IMR-90 (cell line): Measurements from ENCODE around the gene GALNT12. TPM values are rescaled to one million over a fixed set of nuclear protein-coding genes. Genes with fewer than 3 reads are reported as not detected.

Experiments used
- ATAC-seq: fragments of 200-7000 bp; cut with Tn5 transposase; 2 replicates; pipeline ENCODE4 v1.9.1; 2020; ENCODE audit warnings: low read depth, mild to moderate bottlenecking, moderate library complexity
- BruUV-seq: library from RNA; stranded (reverse); fragments of 400-500 nt; replicated peaks from 2 replicates; lab custom pipeline; 2021; lab: Mats Ljungman, UMichigan
- CTCF ChIA-PET: fragments of 300-600 bp; formaldehyde crosslinking; extraction: SDS; loops from one replicate; lab custom pipeline; 2021; ENCODE audit warnings: antibody characterized with exemption; lab: Yijun Ruan, JAX
- POLR2A ChIA-PET: fragments of 300-600 bp; sonication (Branson Sonifier 250); formaldehyde crosslinking; loops from one replicate; lab custom pipeline; 2022; ENCODE audit warnings: antibody characterized with exemption; ENCODE audit not compliant: unreplicated experiment; lab: Charles Lee
- DNase-seq: peaks from one replicate; pipeline ENCODE4 v3.0.0; 2013
- H2AFZ ChIP-seq: replicated peaks from 2 replicates; pipeline ENCODE3; 2013; ENCODE audit warnings: low read length, mild to moderate bottlenecking; ENCODE audit not compliant: poor library complexity
- H2AK5ac ChIP-seq: 2 replicates; pipeline ENCODE4 v1.6.1; 2013; ENCODE audit warnings: low read depth, low read length, inconsistent platforms
- H2AK9ac ChIP-seq: replicated peaks from 2 replicates; pipeline ENCODE3; 2013; ENCODE audit warnings: mild to moderate bottlenecking, low read depth, low read length, moderate library complexity; ENCODE audit not compliant: poor library complexity
- H2BK120ac ChIP-seq: 2 replicates; pipeline ENCODE4 v1.6.1; 2013; ENCODE audit warnings: low read depth, low read length, inconsistent platforms
- H2BK15ac ChIP-seq: 3 replicates; pipeline ENCODE4 v1.6.1; 2013; ENCODE audit warnings: low read depth, low read length, inconsistent platforms
- H2BK20ac ChIP-seq: 2 replicates; pipeline ENCODE4 v1.6.1; 2013; ENCODE audit warnings: low read depth, mild to moderate bottlenecking, inconsistent platforms, low read length, moderate library complexity
- H2BK5ac ChIP-seq: 2 replicates; pipeline ENCODE4 v1.6.1; 2013; ENCODE audit warnings: mild to moderate bottlenecking, low read depth, low read length, inconsistent platforms; ENCODE audit not compliant: poor library complexity, severe bottlenecking
- H3K14ac ChIP-seq: replicated peaks from 2 replicates; pipeline ENCODE4 v1.6.1; 2013; ENCODE audit warnings: low read depth, low read length, inconsistent platforms
- H3K18ac ChIP-seq: 2 replicates; pipeline ENCODE4 v1.6.1; 2013; ENCODE audit warnings: low read depth, low read length, control low read depth
- H3K23ac ChIP-seq: 2 replicates; pipeline ENCODE4 v1.6.1; 2013; ENCODE audit warnings: low read depth, low read length, inconsistent platforms
- H3K27ac ChIP-seq: 2 replicates; pipeline ENCODE4 v1.5.1; 2013; ENCODE audit warnings: mild to moderate bottlenecking, control low read depth, low read length; ENCODE audit not compliant: insufficient read depth
- H3K27me3 ChIP-seq: 2 replicates; pipeline ENCODE4 v1.6.1; 2013; ENCODE audit warnings: low read length; ENCODE audit not compliant: control insufficient read depth, insufficient read depth
- H3K36me3 ChIP-seq: 2 replicates; pipeline ENCODE4 v1.6.1; 2013; ENCODE audit warnings: low read length, mixed read lengths; ENCODE audit not compliant: control insufficient read depth, insufficient read depth
- H3K4ac ChIP-seq: 2 replicates; pipeline ENCODE4 v1.6.1; 2013; ENCODE audit warnings: low read depth, low read length, inconsistent platforms
- H3K4me1 ChIP-seq: 2 replicates; pipeline ENCODE4 v1.6.1; 2013; ENCODE audit warnings: low read length, mixed read lengths; ENCODE audit not compliant: control insufficient read depth, insufficient read depth
- H3K4me2 ChIP-seq: 2 replicates; pipeline ENCODE4 v1.6.1; 2013; ENCODE audit warnings: low read depth, mild to moderate bottlenecking, control low read depth, low read length, moderate library complexity
- H3K4me3 ChIP-seq: 2 replicates; pipeline ENCODE4 v1.5.1; 2013; ENCODE audit warnings: low read depth, mild to moderate bottlenecking, control low read depth, low read length, moderate library complexity; ENCODE audit not compliant: insufficient read depth
- H3K56ac ChIP-seq: 2 replicates; pipeline ENCODE4 v1.6.1; 2013; ENCODE audit warnings: low read length, inconsistent platforms; ENCODE audit not compliant: insufficient read depth; ENCODE audit errors: extremely low read depth
- H3K79me1 ChIP-seq, 2 experiments: 2 replicates each; pipeline ENCODE4 v1.6.1; 2013; ENCODE audit warnings: low read length in 2 of 2, inconsistent platforms in 1 of 2, low read depth in 1 of 2
- H3K9ac ChIP-seq: 2 replicates; pipeline ENCODE4 v1.6.1; 2013; ENCODE audit warnings: low read depth, low read length, control low read depth
- H3K9me1 ChIP-seq: 2 replicates; pipeline ENCODE4 v1.6.1; 2013; ENCODE audit warnings: low read length, inconsistent platforms; ENCODE audit not compliant: insufficient read depth
- H3K9me3 ChIP-seq: 2 replicates; pipeline ENCODE4 v1.6.1; 2013; ENCODE audit warnings: low read length; ENCODE audit not compliant: control insufficient read depth, insufficient read depth
- H4K20me1 ChIP-seq: 2 replicates; pipeline ENCODE4 v1.6.1; 2013; ENCODE audit warnings: low read length, inconsistent platforms; ENCODE audit not compliant: insufficient read depth
- H4K5ac ChIP-seq: 2 replicates; pipeline ENCODE4 v1.6.1; 2013; ENCODE audit warnings: mild to moderate bottlenecking, low read depth, low read length, control low read depth
- H4K8ac ChIP-seq, 2 experiments: 2 replicates each; pipeline ENCODE4 v1.6.1; 2013; ENCODE audit warnings: low read depth in 2 of 2, low read length in 2 of 2, control low read depth in 1 of 2, inconsistent platforms in 1 of 2
- H4K91ac ChIP-seq: 2 replicates; pipeline ENCODE4 v1.6.1; 2013; ENCODE audit warnings: low read depth, low read length, inconsistent platforms; ENCODE audit not compliant: insufficient read depth
- BHLHE40 ChIP-seq: fragments of 150-350 bp; IDR thresholded peaks from 2 replicates; pipeline ENCODE4 v1.6.1; 2016; ENCODE audit warnings: mild to moderate bottlenecking, low read depth, low read length
- CEBPB ChIP-seq: IDR thresholded peaks from 2 replicates; pipeline ENCODE4 v1.6.1; 2012; ENCODE audit warnings: low read depth, low read length, improper control_type of control experiment
- CHD1 ChIP-seq: IDR thresholded peaks from 2 replicates; pipeline ENCODE4 v1.6.1; 2012; ENCODE audit warnings: low read depth, low read length, improper control_type of control experiment
- ELK1 ChIP-seq: fragments of 150-350 bp; IDR thresholded peaks from 2 replicates; pipeline ENCODE4 v1.6.1; 2016; ENCODE audit warnings: low read depth, mild to moderate bottlenecking, low read length, moderate library complexity, borderline replicate concordance
- MAFK ChIP-seq: IDR thresholded peaks from 2 replicates; pipeline ENCODE4 v1.6.1; 2012; ENCODE audit warnings: low read depth, low read length, improper control_type of control experiment
- MXI1 ChIP-seq: IDR thresholded peaks from 2 replicates; pipeline ENCODE4 v1.6.1; 2012; ENCODE audit warnings: low read depth, mild to moderate bottlenecking, low read length, moderate library complexity, borderline replicate concordance
- NFE2L2 ChIP-seq: fragments of 150-350 bp; IDR thresholded peaks from 2 replicates; pipeline ENCODE4 v1.6.1; 2016; ENCODE audit warnings: low read depth, mild to moderate bottlenecking, low read length
- POLR2A ChIP-seq: IDR thresholded peaks from 2 replicates; pipeline ENCODE4 v1.6.1; 2012; ENCODE audit warnings: mild to moderate bottlenecking, low read depth, low read length
- RAD21 ChIP-seq: IDR thresholded peaks from 2 replicates; pipeline ENCODE4 v1.6.1; 2012; ENCODE audit warnings: low read length, improper control_type of control experiment
- RCOR1 ChIP-seq: IDR thresholded peaks from 2 replicates; pipeline ENCODE4 v1.6.1; 2012; ENCODE audit warnings: mild to moderate bottlenecking, low read length, improper control_type of control experiment; ENCODE audit not compliant: insufficient replicate concordance
- RFX5 ChIP-seq: IDR thresholded peaks from 2 replicates; pipeline ENCODE4 v1.8.0; 2012; ENCODE audit warnings: low read depth, mild to moderate bottlenecking, low read length, moderate library complexity
- SMC3 ChIP-seq: fragments of 150-350 bp; IDR thresholded peaks from 2 replicates; pipeline ENCODE4 v1.6.1; 2016; ENCODE audit warnings: low read depth, mild to moderate bottlenecking, antibody characterized with exemption, low read length, moderate library complexity
- WGBS, 2 experiments: methylation state at CpG; one replicate each; pipeline versions ENCODE4 v1.1.5 to v1.1.7; 2013; ENCODE audit warnings: missing lambda C conversion rate in 2 of 2; ENCODE audit not compliant: insufficient read length in 1 of 2; ENCODE audit errors: extremely low coverage in 2 of 2; 5-methylcytosine and 5-hydroxymethylcytosine counted together
- dilution Hi-C: fragments of 300-500 bp; cut with HindIII; formaldehyde crosslinking; loops from one replicate; pipeline ENCODE4 v1.14.3; 2018; ENCODE audit warnings: low sequenced_read_pairs; ENCODE audit not compliant: unreplicated experiment
- in situ Hi-C: fragments of 300-500 bp; cut with MboI; formaldehyde crosslinking; loops from 3 replicates; pipeline ENCODE4 v1.14.3; 2019; ENCODE audit warnings: low sequenced_read_pairs, inconsistent platforms, mixed read lengths
- intact Hi-C: fragments of 100-400 bp; cut with micrococcal nuclease; formaldehyde crosslinking; loops from 2 replicates; pipeline ENCODE4 v1.10.0; 2022
- polyA plus RNA-seq, 3 experiments: library from polyadenylated mRNA; depleted of rRNA; stranded (reverse); fragments of >200 nt; gene quantifications; 2 replicates each; pipeline ENCODE4 v1.2.3, GENCODE V29; 2012; ENCODE audit warnings: low replicate concordance in 1 of 3
- total RNA-seq: library from RNA; depleted of rRNA; stranded (reverse); fragments of >200 nt; gene quantifications from 2 replicates; pipeline ENCODE4 v1.2.3, GENCODE V29; 2012
- TF ChIP-seq, protein P1 (sequence below): fragments of 150-350 bp; IDR thresholded peaks from 2 replicates; pipeline ENCODE4 v1.6.1; 2017; ENCODE audit warnings: mild to moderate bottlenecking, antibody characterized with exemption, low read length, low read depth
- TF ChIP-seq, protein P2 (sequence below): conservative IDR thresholded peaks from 2 replicates; pipeline ENCODE4 v1.5.1; 2012; ENCODE audit warnings: mild to moderate bottlenecking, low read depth, low read length, improper control_type of control experiment

Gene GALNT12
- total and polyA plus RNA-seq, 2 of the 4 experiments (the other 2 are of a cell fraction), result 2.3 to 2.5 TPM

DNA sequence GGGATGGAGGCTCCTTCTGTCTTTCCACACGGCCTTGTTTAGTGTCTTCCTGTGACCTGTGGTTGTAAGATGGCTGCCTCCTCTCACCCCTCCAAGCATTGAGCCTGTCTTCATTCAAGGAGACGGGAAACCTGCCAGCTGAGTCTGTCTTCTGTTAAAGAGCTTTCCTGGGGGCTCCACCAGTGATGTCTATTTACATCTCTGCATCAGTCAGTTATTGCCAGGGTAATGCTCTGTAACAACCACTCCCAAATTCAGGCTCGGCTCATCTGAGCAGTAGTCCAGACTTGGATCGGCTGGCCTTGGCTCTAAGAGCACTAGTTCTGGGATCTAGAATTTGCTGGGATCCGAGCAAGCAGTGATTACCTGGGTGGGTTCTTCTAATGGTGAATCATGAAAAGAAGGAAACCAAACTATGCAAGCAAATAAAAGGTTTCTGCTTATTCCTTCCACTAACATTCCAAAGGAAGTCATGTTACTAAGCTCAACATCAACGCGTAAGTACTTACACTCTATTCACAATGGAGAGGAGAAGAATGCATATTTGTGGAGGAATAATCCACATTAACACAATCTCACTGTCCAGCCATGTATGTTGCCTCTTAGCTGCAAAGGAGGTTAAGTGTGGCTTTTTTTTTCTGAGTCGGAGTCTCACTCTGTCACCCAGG lies 61.7 kb downstream of the GALNT12 start:
- Histone ChIP-seq H2AK5ac (peak overlapping the region; percentile 94; the same call in 1 of the 2 replicates), H4K91ac (peak overlapping the region; percentile 63), H3K36me3 (no peaks in the 10 kb centered on the region), H3K56ac (no peak overlapping the region), H2BK15ac (peak overlapping the region; percentile 87; the same call in 2 of the 3 replicates), H2BK20ac (peak overlapping the region; percentile 91), H2BK5ac (no peak overlapping the region), H3K4me3 (no peak overlapping the region), H3K23ac (peak overlapping the region; percentile 17; the same call in 1 of the 2 replicates), H3K4me2 (no peak overlapping the region), H3K18ac (no peak overlapping the region), H3K9me1 (peaks cover 13% of the 10 kb centered on the region), H3K79me1 (no peaks in the 10 kb centered on the region), H3K4me1 (peaks cover 15% of the 10 kb centered on the region), H3K14ac (0 out of 2 replicates have a peak overlapping the region, but pooled peaks have one; percentile 9), H4K20me1 (no peaks in the 10 kb centered on the region), H2AK9ac (no peak overlapping the region), H3K9me3 (peaks cover 3% of the 10 kb centered on the region), H2BK120ac (peak overlapping the region; percentile 82), H4K8ac (peak overlapping the region in 1 of 2 experiments; percentile 42; a peak in 1 of 4 replicates), H3K27ac (no peak overlapping the region), H3K4ac (peak overlapping the region; percentile 92), H3K9ac (no peak overlapping the region), H4K5ac (no peak overlapping the region; the same call in 1 of the 2 replicates), H2AFZ (no peak overlapping the region), H3K27me3 (no peaks in the 10 kb centered on the region)
- ChIA-PET CTCF (interaction anchor here (0.7 to 1.0 kb wide), 3 partner anchors 39 to 150 kb away, joined by 3 to 4 read pairs (median 3); no protein-coding TSS in a partner anchor), POLR2A (no interaction called here)
- dilution Hi-C loops, result no loop called here
- intact Hi-C loops, result no loop called here
- in situ Hi-C loops, result loop anchor here (25.0 kb wide), 1 partner anchor 968 kb away; no protein-coding TSS in a partner anchor
- no peak for DNase-seq
- ATAC-seq, result no peak
- WGBS, 2 experiments, result 80% methylated on average over 1 of the region's 8 CpGs; no CpG with 5 or more reads in 1 of the 2 experiments
- no TSS peak for BruUV-seq
- TF ChIP-seq RFX5 (no peak), RCOR1 (no peak), CHD1 (no peak), CEBPB (no peak), NFE2L2 (no peak), SMC3 (no peak), RAD21 (no peak), MXI1 (no peak), BHLHE40 (no peak), ELK1 (no peak), MAFK (no peak), POLR2A (no peak)
- TF ChIP-seq, protein P1, sequence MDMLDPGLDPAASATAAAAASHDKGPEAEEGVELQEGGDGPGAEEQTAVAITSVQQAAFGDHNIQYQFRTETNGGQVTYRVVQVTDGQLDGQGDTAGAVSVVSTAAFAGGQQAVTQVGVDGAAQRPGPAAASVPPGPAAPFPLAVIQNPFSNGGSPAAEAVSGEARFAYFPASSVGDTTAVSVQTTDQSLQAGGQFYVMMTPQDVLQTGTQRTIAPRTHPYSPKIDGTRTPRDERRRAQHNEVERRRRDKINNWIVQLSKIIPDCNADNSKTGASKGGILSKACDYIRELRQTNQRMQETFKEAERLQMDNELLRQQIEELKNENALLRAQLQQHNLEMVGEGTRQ, result no peak
- TF ChIP-seq, protein P2, sequence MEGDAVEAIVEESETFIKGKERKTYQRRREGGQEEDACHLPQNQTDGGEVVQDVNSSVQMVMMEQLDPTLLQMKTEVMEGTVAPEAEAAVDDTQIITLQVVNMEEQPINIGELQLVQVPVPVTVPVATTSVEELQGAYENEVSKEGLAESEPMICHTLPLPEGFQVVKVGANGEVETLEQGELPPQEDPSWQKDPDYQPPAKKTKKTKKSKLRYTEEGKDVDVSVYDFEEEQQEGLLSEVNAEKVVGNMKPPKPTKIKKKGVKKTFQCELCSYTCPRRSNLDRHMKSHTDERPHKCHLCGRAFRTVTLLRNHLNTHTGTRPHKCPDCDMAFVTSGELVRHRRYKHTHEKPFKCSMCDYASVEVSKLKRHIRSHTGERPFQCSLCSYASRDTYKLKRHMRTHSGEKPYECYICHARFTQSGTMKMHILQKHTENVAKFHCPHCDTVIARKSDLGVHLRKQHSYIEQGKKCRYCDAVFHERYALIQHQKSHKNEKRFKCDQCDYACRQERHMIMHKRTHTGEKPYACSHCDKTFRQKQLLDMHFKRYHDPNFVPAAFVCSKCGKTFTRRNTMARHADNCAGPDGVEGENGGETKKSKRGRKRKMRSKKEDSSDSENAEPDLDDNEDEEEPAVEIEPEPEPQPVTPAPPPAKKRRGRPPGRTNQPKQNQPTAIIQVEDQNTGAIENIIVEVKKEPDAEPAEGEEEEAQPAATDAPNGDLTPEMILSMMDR, result no peak
